OCI-LY3 (cell line): ENCODE measurements around the gene SRSF7.
A peak's percentile ranks its signal among the peaks of the same experiment; 100 is the strongest.

Experiments
- CTCF ChIP-seq: fragments of 200-600, 300-600 bp; sonication (generic); IDR thresholded peaks from 2 replicates; pipeline ENCODE4 v1.5.1; 2014; ENCODE audit warnings: antibody characterized with exemption, low read length, low read depth
- EZH2phosphoT487 ChIP-seq: fragments of 200-600 bp; shearing (Covaris generic); IDR thresholded peaks from 2 replicates; pipeline ENCODE4 v1.6.1; 2018; ENCODE audit warnings: antibody characterized with exemption, mixed run types, low read depth

GRCh38 chr2:38722271-38723061 is 28.7 kb downstream of the SRSF7 start:
- peak; percentile 32 for TF ChIP-seq CTCF
- TF ChIP-seq EZH2phosphoT487, result no peak
